ENCODE results near the gene SHC3.

Gene SHC3

DNA sequence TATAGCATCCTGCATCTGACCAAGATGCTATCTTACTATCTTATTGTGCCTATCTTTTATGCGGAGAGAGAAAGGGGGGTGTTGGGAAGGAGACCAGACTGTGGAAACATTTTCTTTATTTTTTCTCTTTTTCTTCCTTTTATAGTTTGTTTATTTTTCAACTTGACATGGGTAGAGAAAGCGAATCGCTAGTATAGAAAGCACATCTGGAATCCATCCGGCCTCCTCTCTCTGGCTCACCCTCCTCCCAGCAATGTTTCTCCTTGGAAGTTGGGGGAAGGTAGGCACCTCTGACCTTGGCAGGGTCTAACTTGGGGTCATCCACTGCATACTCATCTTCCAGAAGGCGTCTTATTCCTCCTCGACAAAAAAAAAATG lies 183.4 kb downstream of the SHC3 start:
- TF ChIP-seq, protein P1, sequence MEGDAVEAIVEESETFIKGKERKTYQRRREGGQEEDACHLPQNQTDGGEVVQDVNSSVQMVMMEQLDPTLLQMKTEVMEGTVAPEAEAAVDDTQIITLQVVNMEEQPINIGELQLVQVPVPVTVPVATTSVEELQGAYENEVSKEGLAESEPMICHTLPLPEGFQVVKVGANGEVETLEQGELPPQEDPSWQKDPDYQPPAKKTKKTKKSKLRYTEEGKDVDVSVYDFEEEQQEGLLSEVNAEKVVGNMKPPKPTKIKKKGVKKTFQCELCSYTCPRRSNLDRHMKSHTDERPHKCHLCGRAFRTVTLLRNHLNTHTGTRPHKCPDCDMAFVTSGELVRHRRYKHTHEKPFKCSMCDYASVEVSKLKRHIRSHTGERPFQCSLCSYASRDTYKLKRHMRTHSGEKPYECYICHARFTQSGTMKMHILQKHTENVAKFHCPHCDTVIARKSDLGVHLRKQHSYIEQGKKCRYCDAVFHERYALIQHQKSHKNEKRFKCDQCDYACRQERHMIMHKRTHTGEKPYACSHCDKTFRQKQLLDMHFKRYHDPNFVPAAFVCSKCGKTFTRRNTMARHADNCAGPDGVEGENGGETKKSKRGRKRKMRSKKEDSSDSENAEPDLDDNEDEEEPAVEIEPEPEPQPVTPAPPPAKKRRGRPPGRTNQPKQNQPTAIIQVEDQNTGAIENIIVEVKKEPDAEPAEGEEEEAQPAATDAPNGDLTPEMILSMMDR (conservative IDR thresholded peaks at IDR 0.05): no peak
- no peak overlapping the region for H3K27ac ChIP-seq

DNA sequence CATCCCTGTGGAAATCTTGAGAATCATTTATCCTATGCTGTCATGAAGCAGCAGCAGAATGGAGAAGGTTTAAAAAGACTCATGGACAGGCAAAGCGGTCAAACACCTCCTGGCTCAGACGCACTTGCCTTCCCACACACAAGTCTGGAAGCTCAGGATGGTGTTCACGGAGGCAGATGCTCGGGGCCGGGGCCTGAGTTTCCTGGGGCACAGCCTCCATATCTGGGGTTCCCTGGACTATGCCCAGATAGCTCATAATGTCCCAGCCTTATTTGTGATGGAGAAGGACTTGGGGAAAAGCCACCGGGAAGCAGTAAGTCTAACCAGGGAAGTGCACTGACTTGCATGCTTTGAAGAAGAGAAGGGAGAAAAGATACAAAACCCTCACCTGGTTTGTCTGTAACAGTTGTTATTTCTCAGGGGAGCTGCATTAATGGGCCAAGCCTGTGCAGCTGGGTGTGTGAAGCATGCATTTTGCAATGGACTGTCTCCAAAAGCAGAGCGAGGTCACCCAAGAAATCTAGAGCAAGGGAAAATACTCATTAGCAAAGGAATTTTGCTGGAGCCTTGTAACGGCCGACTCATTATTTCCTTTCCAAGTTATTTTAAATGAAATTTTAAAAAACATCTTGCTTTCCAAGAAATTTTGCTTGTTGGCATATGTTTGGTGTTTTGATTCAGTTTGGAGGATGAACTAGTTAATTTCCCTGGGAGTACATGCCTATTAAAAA lies 184.0 kb downstream of the SHC3 start:
- no peak overlapping the region for H3K27ac ChIP-seq
- TF ChIP-seq, protein P1 (conservative IDR thresholded peaks at IDR 0.05): no peak

DNA sequence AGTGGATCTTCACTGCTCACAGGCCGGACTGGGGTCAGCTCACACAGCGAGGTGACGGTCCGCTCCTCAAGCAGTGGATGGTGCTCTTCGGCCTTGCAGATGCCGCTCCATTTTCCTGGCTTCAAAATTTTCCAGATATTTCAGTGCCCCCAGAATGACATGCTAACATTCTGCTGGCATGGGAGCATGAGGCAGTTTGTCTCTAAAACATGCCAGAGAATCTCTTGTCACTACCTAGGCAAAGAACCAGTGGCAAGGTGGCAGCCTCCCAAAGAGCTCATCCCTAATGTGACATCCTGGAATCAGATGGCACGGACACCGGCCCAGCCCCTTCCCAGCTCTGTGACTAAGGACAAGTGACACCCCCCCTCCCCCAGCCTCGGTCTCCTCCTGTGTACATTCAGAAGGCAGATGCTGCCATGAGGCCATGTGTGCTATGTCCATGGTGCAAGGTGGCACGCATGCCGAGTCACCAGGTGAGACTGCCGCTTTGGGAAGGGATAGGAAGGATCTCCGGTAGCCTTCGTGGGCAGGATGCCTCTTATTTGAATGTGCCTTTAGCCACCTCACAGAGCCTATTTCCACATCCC lies 184.7 kb downstream of the SHC3 start:
- no peak overlapping the region for H3K27ac ChIP-seq
- TF ChIP-seq, protein P1 (conservative IDR thresholded peaks at IDR 0.05): no peak

DNA sequence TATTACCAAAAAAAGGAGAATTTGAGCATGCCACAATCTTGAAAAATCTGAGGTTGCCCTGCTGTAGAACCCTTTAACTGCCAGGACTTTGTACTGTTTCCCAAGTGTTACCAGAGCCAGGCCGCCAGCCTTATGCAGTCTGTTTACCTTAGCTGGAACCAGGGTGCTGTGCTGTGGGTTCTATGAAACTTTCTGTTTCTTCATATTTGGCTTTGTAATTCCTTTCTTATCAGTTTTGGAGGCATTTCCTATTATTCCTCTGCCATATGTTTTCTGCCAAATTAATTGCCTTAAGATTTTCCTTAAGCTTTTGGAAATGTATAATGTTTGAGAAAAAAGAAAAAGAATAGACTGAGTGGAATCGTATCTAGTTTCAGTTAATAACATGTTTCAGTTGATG lies 185.3 kb downstream of the SHC3 start:
- TF ChIP-seq, protein P1 (conservative IDR thresholded peaks at IDR 0.05): no peak
- no peak overlapping the region for H3K27ac ChIP-seq

DNA sequence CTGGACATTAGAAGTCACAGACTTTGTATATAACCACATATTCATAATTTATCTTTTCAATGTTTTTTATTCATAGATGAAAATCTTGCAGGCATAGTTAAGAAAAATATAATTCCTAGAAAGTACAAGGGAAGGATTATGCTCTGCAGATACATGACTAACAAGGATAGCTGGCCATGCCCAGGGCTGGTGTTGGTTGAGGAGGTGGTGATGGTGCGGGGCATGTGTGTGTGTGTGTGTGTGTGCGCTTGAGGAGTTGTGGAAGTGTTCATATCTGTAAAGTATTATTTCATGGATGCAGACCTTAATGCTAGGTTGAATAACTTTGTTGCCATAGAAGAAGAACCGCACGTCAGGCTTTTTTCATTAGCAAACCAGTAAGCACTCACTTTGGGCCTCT lies 186.1 kb downstream of the SHC3 start:
- no peak overlapping the region for H3K27ac ChIP-seq
- TF ChIP-seq, protein P1 (conservative IDR thresholded peaks at IDR 0.05): no peak

DNA sequence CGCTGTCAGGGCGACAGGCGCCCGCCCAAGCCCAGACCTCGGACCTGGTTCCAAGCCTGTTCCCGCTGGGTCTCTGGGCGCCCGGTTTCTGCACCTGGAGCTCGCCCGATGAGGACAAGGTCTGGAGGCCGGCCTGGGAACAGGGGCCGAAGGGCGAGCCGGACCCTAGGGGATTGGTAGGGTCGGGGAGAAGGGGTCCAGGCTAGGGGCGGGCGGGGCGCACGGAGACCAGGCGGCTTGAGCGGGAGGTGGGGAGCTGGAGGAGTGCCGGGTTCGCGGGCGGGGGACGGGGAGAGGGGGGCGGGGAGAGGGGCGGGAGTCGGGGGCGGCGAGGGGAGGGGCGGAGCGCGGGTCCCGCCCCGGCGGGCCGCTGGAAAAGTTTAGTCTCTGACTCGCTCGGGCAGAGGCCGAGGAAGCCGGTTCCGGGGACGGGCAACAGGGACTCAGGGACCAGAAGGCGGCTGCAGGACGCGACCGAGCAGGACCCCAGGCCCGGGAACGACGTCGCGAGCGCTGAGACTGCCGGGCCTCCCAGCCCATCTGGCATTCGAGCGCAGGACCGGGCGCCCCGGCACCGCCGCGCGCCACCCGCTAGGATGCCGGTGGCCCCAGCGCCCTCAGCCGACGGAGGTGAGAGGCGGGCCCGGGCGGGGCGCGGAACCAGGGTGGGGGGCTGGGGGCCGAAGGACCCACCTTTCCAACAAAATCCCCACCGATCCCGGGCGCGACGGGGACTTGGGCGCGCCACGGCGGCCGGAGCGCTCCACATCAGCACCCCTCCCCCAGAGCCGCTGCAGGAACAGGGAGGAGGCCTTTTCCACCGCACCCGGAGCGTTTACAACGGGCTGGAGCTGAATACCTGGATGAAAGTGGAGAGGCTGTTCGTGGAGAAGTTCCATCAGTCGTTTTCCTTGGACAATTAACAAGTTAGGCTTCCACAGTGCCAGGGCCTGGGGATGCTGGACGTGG lies 187.3 kb downstream of the SHC3 start, which contains the start of gene S1PR3:
Gene S1PR3 (plus strand): TSS at position 403 of the 969 bp plus-strand sequence. CDS start 9,733 bp downstream, outside the sequence.
- TF ChIP-seq, protein P1 (conservative IDR thresholded peaks at IDR 0.05): no peak
- H3K27ac ChIP-seq: no peak within 1 kb of the TSS; the same call in 1 of the 2 replicates

DNA sequence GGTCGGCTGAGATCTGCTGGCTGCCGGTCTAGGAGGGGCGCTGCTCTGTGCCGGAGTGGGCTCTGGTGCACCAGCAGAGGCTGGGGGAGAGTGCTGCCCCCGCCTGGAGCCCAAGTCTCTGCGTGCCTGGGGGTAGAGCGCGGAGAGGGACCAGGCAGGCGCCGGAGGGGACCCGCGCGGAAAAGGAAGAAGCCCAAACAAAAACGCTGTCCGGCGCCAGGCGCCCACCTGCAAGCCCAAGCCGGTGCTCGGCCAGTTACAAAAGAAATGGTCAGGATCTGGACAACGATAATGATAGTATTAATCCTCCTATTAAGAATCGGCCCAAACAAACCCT lies 187.9 kb downstream of the SHC3 start:
- TF ChIP-seq, protein P1 (conservative IDR thresholded peaks at IDR 0.05): no peak

More for the DNA sequence above, 187.9 kb downstream of the SHC3 start:
- no peak overlapping the region for H3K27ac ChIP-seq

All from VCaP (cell line).